Keratinocyte (primary cell): ENCODE results near the gene SLC25A23. TPM values are rescaled to one million over a fixed set of nuclear protein-coding genes. Genes with fewer than 3 reads are reported as not detected.
A peak's percentile ranks its signal among the peaks of the same experiment; 100 is the strongest.

ENCODE experiments used
- DNase-seq: peaks from one replicate; pipeline ENCODE4 v3.0.0-alpha.2; 2011; ENCODE audit warnings: low read depth, missing footprints, low spot score
- FAIRE-seq: peaks from 2 replicates; lab custom pipeline; 2011; peaks lifted over from hg19 to GRCh38; lab: Jason Lieb, UNC
- H2AFZ ChIP-seq: 2 replicates; pipeline ENCODE4 v1.6.0; 2012; ENCODE audit warnings: low read length, control low read depth, inconsistent platforms; ENCODE audit not compliant: control insufficient read depth
- H3K27ac ChIP-seq: 2 replicates; pipeline ENCODE4 v1.5.1; 2011; ENCODE audit warnings: low read length; ENCODE audit not compliant: control insufficient read depth, insufficient read depth
- H3K27me3 ChIP-seq: 3 replicates; pipeline ENCODE4 v1.6.0; 2011; ENCODE audit warnings: low read length; ENCODE audit not compliant: control insufficient read depth, insufficient read depth; ENCODE audit errors: extremely low read depth
- H3K36me3 ChIP-seq, 2 experiments: 2 replicates in 1 of 2; 3 replicates in 1 of 2; pipeline ENCODE4 v1.5.1; 2011; ENCODE audit warnings: low read length in 2 of 2, mild to moderate bottlenecking in 1 of 2; ENCODE audit not compliant: control insufficient read depth in 2 of 2, insufficient read depth in 2 of 2; ENCODE audit errors: extremely low read depth in 1 of 2
- H3K4me1 ChIP-seq: 3 replicates; pipeline ENCODE4 v1.5.1; 2011; ENCODE audit warnings: low read length; ENCODE audit not compliant: control insufficient read depth, insufficient read depth; ENCODE audit errors: extremely low read depth
- H3K4me2 ChIP-seq: 3 replicates; pipeline ENCODE4 v1.6.0; 2011; ENCODE audit warnings: low read depth, low read length; ENCODE audit not compliant: control insufficient read depth, insufficient read depth; ENCODE audit errors: extremely low read depth
- H3K4me3 ChIP-seq, 3 experiments: fragments of 200-600 bp in 1 of 3; sonication (generic) in 1 of 3; 2 replicates in 2 of 3; 3 replicates in 1 of 3; pipeline ENCODE4 v1.5.1; 2011 to 2016; ENCODE audit warnings: low read length in 3 of 3, mild to moderate bottlenecking in 3 of 3, control low read depth in 2 of 3, inconsistent platforms in 1 of 3, low read depth in 1 of 3, mixed read lengths in 1 of 3, mixed run types in 1 of 3, moderate library complexity in 1 of 3; ENCODE audit not compliant: control insufficient read depth in 2 of 3, insufficient read depth in 2 of 3; ENCODE audit errors: extremely low read depth in 1 of 3
- H3K79me2 ChIP-seq: 2 replicates; pipeline ENCODE4 v1.6.0; 2012; ENCODE audit warnings: low read length; ENCODE audit not compliant: control insufficient read depth, insufficient read depth
- H3K9ac ChIP-seq: 3 replicates; pipeline ENCODE4 v1.6.0; 2011; ENCODE audit warnings: low read length; ENCODE audit not compliant: control insufficient read depth, insufficient read depth; ENCODE audit errors: extremely low read depth
- H3K9me1 ChIP-seq: 3 replicates; pipeline ENCODE4 v1.6.0; 2011; ENCODE audit warnings: low read length; ENCODE audit not compliant: control insufficient read depth, insufficient read depth; ENCODE audit errors: extremely low read depth
- H3K9me3 ChIP-seq: 2 replicates; pipeline ENCODE4 v1.5.1; 2012; ENCODE audit warnings: low read depth, low read length; ENCODE audit not compliant: control insufficient read depth
- H4K20me1 ChIP-seq: 3 replicates; pipeline ENCODE4 v1.6.0; 2011; ENCODE audit warnings: low read length; ENCODE audit not compliant: control insufficient read depth, insufficient read depth; ENCODE audit errors: extremely low read depth
- EZH2 ChIP-seq: IDR thresholded peaks from one replicate; pipeline ENCODE4 v1.6.1; 2012; ENCODE audit warnings: inconsistent platforms, mild to moderate bottlenecking, low read length, moderate library complexity
- dilution Hi-C: fragments of 300-500 bp; cut with MboI; formaldehyde crosslinking; loops from one replicate; pipeline ENCODE4 v1.7.0; 2020; ENCODE audit warnings: low sequenced_read_pairs; ENCODE audit not compliant: extremely low pct_ligation_motif_present
- polyA plus RNA-seq, 5 experiments: library from polyadenylated mRNA; depleted of rRNA in 3 of 5; stranded (reverse) in 3 of 5; stranded (forward) in 1 of 5; unstranded in 1 of 5; fragments of >200 nt; gene quantifications; 1 replicate in 1 of 5; 2 replicates in 3 of 5; 3 replicates in 1 of 5; pipeline versions ENCODE4 v1.2.1 to v1.2.3, GENCODE V29; 2011 to 2012; ENCODE audit warnings: missing spikeins in 2 of 5, low read depth in 1 of 5, low replicate concordance in 1 of 5
- TF ChIP-seq, protein P1 (sequence below), 3 experiments: IDR thresholded peaks in 1 of 3; conservative IDR thresholded peaks in 1 of 3; optimal IDR thresholded peaks in 1 of 3; 2 replicates in 2 of 3; 3 replicates in 1 of 3; pipeline versions ENCODE3 to v1.5.1; 2011; ENCODE audit warnings: low read length in 3 of 3, mild to moderate bottlenecking in 3 of 3, moderate library complexity in 2 of 3, control low read depth in 1 of 3, inconsistent platforms in 1 of 3; ENCODE audit not compliant: insufficient read depth in 2 of 3; ENCODE audit errors: extremely low read depth in 1 of 3

The SLC25A23 gene
- polyA plus RNA-seq, 1 donor (not counting 4 experiments of a cell fraction or from before 2014, with no cell fraction given), result 6.4 TPM

DNA sequence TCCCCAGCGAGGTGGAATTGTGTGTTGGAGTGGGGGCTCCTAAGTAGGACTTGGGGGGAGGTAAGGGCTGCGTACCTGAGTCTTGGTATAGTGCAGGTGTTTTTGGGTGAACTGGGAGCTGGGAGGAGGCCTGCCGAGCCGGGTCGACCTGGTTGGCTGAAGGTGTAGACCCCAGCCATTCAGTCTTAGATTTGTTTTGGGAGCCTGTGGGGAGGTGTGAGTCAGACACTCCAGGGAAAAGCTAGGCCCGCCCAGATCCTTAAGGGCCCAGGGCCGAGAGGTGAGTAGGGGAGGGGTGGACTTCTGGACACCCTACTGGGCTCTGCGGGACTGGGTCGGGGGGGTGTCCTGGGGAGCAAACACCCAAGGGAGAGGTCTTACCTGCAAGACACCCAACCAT, 5.4 kb upstream of the SLC25A23 start:
- Histone ChIP-seq H3K4me3 (peak overlapping the region; percentile 76 to 82 (median 80)), H3K4me2 (peak overlapping the region; percentile 89), H3K9ac (peak overlapping the region; percentile 79), H2AFZ (no peak overlapping the region), H3K9me3 (no peaks in the 10 kb centered on the region), H4K20me1 (no peaks in the 10 kb centered on the region), H3K79me2 (no peaks in the 10 kb centered on the region), H3K4me1 (peaks cover 9% of the 10 kb centered on the region), H3K9me1 (no peaks in the 10 kb centered on the region), H3K27me3 (no peaks in the 10 kb centered on the region), H3K36me3 (peaks cover 0 to 6% of the 10 kb centered on the region in 2 experiments), H3K27ac (no peak overlapping the region)
- DNase-seq (no peak), FAIRE-seq (no peak)
- dilution Hi-C loops, result no loop called here
- TF ChIP-seq, protein P1, sequence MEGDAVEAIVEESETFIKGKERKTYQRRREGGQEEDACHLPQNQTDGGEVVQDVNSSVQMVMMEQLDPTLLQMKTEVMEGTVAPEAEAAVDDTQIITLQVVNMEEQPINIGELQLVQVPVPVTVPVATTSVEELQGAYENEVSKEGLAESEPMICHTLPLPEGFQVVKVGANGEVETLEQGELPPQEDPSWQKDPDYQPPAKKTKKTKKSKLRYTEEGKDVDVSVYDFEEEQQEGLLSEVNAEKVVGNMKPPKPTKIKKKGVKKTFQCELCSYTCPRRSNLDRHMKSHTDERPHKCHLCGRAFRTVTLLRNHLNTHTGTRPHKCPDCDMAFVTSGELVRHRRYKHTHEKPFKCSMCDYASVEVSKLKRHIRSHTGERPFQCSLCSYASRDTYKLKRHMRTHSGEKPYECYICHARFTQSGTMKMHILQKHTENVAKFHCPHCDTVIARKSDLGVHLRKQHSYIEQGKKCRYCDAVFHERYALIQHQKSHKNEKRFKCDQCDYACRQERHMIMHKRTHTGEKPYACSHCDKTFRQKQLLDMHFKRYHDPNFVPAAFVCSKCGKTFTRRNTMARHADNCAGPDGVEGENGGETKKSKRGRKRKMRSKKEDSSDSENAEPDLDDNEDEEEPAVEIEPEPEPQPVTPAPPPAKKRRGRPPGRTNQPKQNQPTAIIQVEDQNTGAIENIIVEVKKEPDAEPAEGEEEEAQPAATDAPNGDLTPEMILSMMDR (optimal IDR thresholded peaks at IDR 0.05 in 1 of 3, IDR thresholded peaks at IDR 0.05 in 1 of 3, conservative IDR thresholded peaks at IDR 0.05 in 1 of 3; ENCODE audit: extremely low read depth in 1 of 3, insufficient read depth in 2 of 3, low read length in 3 of 3), result no peak
- no peak for TF ChIP-seq EZH2

- no peaks in the 10 kb centered on the region for H3K27me3 ChIP-seq
- H2AFZ ChIP-seq, result peak within 1 kb of the TSS; percentile 88
- no peaks in the 10 kb centered on the region for H3K9me3 ChIP-seq
- no peak for TF ChIP-seq EZH2
- H3K79me2 ChIP-seq, result no peaks in the 10 kb centered on the region
- DNase-seq (no peak), FAIRE-seq (peak; percentile 82)
- no peaks in the 10 kb centered on the region for H4K20me1 ChIP-seq
- H3K27ac ChIP-seq, result peak within 1 kb of the TSS; percentile 58
- H3K9ac ChIP-seq, result peak within 1 kb of the TSS; percentile 79
- H3K4me3 ChIP-seq, result peak within 1 kb of the TSS; percentile 76 to 82 (median 80)
- dilution Hi-C loops, result no loop called here
- H3K4me2 ChIP-seq, result peak within 1 kb of the TSS; percentile 89
- H3K36me3 ChIP-seq, result peaks cover 0 to 6% of the 10 kb centered on the region in 2 experiments
- peaks cover 9% of the 10 kb centered on the region for H3K4me1 ChIP-seq
- no peaks in the 10 kb centered on the region for H3K9me1 ChIP-seq
Measured at GRCh38 chr19:6464070-6464873, 4.7 kb upstream of the SLC25A23 start, which contains the start of gene CRB3. Gene CRB3, plus strand, starts transcription at chr19:6464271. Its CDS starts 431 bp downstream, at chr19:6464702.
